HG02759 (cell line): ENCODE data around the gene GIMAP5.
A peak's percentile ranks its signal among the peaks of the same experiment; 100 is the strongest.

Experiments used
- ATAC-seq: cut with Tn5 transposase; IDR thresholded peaks from one replicate; pipeline ENCODE4 v1.9.1; 2021; ENCODE audit warnings: mild to moderate bottlenecking, moderate library complexity; ENCODE audit not compliant: unreplicated experiment

The GIMAP5 gene

DNA sequence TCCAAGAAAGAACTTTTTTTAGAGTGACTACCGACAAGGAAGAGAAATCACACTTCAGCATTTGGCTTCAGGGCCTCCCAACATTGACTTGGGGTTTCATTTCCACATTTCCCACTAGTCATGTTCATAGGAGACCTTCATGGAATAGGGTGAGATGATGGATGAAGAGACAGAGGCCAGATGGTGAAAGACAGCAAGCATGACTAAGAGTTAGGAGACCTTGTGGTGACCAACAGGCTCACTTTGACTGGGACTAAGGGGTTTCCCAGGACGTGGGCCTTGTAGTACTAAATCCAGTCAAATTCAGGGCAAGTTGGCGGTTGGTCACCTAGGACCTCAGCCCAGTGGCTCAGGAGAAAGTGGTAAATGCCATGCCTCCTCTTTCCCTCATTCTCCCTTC, 3.0 kb upstream of the GIMAP5 start:
- ATAC-seq: no peak

DNA sequence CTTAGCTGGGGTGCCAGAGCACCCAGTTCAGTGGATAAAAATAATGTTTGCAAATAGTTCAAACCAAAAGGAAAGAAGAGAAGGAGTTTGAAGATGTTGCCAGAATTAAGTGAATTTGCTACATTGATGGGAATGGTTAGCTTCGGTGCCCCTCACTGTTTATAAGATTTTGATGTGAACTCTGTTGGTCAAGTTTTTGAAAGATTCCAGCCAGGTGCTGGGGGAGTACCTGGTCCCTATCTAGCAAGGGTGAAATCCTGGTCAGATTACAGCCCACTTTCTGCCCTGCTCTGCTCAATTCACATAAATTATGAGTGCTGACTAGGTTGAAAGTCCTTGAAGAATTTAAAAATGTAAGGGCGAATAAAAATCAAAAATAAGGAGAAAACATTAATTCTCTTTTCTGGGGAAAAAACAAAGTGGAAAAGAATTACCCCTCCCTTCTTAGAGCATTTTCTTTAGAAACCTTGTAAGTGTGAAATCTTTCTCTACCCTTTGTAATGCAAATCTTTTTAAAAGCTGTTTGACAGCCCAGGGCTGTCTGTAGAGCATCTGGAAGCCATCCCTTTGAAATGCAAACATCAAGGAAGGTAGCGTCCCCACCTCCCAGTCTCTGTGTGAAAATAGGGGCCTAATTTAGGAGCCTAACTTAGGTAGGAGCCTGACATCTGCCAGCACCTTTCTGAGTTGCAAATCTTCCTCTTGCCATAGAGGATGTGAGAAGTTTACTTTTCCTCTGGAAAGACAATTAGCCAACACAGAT, 1.4 kb upstream of the GIMAP5 start:
- no peak for ATAC-seq

- peak; percentile 20 for ATAC-seq
These were observed 354 bp upstream of the GIMAP5 start for GRCh38 chr7:150736864-150737263.

GRCh38 chr7:150738092-150738491, 874 bp downstream of the GIMAP5 start:
- no peak for ATAC-seq

DNA sequence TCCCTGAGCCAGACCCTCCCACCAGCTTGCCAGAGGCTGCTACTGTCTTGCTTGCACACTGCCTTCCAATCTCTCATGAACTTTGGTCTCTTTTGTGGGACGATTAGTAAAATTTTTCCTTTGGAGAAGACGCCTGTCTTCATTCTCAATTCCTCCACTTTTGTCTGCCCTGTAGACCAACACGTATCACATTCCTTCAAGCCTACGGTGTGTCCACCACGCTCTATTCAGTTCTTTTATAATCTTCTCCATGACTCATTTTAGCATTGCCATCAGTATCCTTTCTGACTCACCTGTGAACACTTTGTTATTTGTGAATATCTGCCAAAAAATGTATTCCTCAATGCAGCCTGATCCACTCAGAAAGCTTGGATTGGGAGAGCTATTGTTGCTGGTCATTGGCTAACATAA, 1.4 kb downstream of the GIMAP5 start:
- no peak for ATAC-seq

DNA sequence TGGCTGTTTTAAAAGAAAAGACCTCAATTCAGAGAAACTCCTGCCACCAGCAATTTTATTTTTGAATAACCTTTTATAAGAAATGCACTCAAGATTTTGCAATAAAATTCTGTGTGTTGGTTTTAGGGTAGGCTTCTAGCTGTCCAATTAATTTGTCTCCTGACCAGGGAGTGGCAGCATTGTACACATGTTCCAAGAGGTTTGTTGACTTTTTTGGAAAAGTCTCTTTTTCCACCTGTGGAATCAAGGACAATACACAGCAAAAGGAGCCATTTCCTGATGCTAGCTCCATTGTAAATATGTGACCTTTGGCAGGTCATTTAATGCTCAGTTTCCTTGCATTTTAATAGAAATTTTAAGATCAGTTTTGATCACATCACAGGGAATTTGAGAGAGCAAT, 1.8 kb downstream of the GIMAP5 start:
- no peak for ATAC-seq

- no peak for ATAC-seq
These were observed 2.8 kb downstream of the GIMAP5 start for GRCh38 chr7:150740053-150740452.

- no peak for ATAC-seq
These were observed 5.2 kb downstream of the GIMAP5 start for GRCh38 chr7:150742286-150742968.

DNA sequence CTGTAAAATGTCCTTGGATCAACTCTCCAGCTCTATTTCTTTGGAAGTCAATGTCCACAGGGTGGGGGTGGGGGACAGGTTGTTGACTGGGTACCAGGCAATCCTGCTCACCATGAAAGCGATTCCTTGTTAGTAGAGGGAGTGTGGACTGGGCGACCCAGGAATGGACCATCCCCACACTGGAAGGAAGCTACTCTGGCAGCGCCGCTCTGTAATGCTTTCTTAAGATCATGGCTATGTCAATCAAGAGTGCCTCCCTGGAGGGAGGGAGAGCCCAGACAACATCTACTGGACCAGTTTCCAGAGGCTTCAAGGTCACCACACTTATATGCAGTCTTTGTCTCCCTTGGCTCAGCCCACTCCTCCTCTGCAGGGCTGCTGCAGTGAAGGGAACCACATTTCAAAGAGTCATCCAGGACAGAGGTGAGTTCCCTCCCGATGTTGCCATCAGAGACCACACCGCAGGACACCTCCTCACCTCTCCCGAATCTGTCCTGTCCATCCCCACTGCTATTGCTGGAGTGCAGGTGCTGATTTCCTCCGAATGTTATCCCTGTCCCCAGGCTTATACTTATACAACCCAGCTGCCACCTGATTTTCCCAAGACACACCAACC, 6.9 kb downstream of the GIMAP5 start:
- no peak for ATAC-seq

GRCh38 chr7:150745086-150745485, 7.9 kb downstream of the GIMAP5 start:
- no peak for ATAC-seq

- ATAC-seq: no peak
These were observed 8.7 kb downstream of the GIMAP5 start for GRCh38 chr7:150745876-150746275.

- ATAC-seq: no peak
These were observed 9.7 kb downstream of the GIMAP5 start for GRCh38 chr7:150746921-150747320.

DNA sequence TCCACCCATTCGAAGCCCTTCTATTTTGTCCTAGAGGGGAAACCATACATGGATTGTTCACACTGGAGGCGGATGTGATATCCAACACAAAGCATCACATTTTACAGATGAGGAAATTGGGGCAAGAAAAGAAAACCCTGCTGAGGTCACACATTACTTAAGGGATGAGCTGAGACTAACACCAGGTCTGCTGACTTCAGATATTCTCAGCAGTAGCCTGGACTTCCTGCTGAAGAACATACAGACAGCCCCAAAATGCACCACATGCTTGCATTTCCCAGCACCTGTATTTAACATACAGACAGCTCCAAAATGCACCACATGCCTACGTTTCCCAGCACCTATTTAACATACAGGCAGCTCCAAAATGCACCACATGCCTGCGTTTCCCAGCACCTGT, 11.2 kb downstream of the GIMAP5 start:
- no peak for ATAC-seq

DNA sequence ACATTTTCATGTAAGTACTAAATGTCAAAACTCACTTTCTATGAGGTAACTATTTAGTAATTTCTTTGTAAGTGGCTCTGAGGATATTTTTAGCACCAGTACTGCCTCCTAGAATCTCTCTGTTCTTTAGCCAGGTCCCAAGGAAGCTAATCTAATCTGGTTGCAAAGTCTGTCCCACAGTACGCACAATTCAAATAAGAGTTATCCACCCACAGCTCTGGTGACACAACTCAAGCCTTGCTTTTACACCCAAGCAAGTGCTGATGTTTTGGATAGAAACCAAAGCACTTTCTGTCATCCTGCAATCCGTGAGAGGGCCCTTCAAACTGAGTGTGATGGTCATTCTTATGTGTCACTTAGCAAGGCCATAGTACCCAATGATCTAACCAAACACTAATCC, 14.5 kb downstream of the GIMAP5 start:
- no peak for ATAC-seq

- ATAC-seq: no peak
These were observed 16.0 kb downstream of the GIMAP5 start for GRCh38 chr7:150753239-150753638.

DNA sequence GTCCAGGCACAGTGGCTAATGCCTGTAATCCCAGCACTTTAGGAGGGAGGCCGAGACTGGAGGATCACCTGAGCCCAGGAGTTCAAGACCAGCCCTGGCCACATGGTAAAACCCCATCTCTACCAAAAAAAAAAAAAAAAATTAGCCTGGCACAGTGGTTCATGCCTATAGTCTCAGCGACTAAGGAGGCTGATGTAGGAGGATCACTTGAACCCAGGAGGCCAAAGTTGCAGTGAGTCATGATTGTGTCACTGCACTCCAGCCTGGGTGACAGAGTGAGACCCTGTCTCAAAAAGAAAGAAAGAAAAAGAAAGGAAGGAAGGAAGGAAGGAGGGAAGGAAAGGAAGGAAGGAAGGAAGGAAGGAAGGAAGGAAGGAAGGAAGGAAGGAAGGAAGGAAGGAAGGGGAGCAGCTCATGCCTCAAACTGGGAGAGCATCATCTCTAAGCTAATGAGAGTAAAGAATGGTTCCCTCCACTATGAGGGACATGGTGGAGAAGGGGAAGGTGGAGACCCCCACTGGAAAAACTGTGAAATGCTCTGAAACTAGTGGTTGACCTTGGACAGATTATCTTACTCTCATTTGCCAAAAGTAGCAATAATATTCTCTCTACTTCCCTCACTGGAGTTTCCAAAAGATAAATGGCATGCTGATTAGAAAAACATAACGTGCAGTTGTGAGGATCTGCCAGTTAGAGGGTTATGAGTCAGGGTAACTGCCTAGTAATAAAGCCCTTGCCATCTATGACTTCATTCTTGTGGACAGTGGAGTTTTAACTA, 16.8 kb downstream of the GIMAP5 start:
- ATAC-seq: no peak

DNA sequence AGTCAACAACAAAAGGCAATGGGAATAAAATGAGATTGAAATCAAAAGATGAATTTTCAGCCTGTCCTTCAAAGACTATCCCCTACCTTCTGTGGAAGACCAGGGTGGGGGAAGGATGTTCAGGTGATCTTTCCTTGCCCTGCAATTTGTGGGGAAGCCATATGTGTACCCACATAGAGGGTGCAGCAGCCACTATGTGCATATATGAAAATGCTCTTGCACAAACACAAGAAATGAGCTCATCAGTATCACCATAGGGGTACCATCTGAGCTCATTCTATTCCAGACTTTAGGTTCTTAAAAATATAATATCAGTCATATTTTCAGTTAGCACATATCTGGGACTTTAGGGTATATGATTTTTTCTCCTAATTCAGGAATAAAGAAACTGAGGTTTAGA, 17.7 kb downstream of the GIMAP5 start:
- ATAC-seq: peak; percentile 5

GRCh38 chr7:150755473-150756099, 18.4 kb downstream of the GIMAP5 start:
- peak; percentile 56 for ATAC-seq

GRCh38 chr7:150756166-150756565, 18.9 kb downstream of the GIMAP5 start:
- ATAC-seq: no peak

GRCh38 chr7:150756858-150757257, 19.6 kb downstream of the GIMAP5 start:
- ATAC-seq: no peak

DNA sequence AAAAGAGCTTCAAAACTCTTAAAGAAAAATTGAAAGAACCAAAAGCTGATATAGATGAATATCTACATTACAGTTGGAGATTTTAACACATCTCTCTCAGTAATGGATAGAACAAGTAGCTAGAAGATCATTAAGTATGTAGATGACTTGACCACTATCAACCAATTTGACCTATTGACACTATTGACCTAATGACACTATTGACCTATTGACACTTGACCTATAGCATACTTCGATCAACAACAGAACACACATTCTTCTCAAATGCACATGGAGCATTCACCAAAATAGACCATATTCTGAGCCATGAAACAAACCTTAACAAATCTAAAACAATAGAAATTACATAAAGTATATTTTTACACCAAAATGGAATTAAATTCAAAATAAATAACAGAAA, 22.3 kb downstream of the GIMAP5 start:
- ATAC-seq: no peak
